Esophagus muscularis mucosa (tissue), 4 donors: ENCODE results near the gene INPP5A. TPM values are rescaled to one million over a fixed set of nuclear protein-coding genes. Genes with fewer than 3 reads are reported as not detected.
A peak's percentile ranks its signal among the peaks of the same experiment; 100 is the strongest.

Source experiments
- DNase-seq: peaks from one replicate; pipeline ENCODE4 v3.0.0-alpha.2; 2017; ENCODE audit errors: extremely low spot score
- H3K27ac ChIP-seq, 4 donors: fragments of 200-600 bp; sonication (generic); replicated peaks in 1 of 4; 1 replicate in 3 of 4; 2 replicates in 1 of 4; pipeline ENCODE4 v1.5.1; 2016 to 2019; ENCODE audit warnings: mild to moderate bottlenecking in 1 of 4
- H3K27me3 ChIP-seq, 4 donors: fragments of 200-600 bp; sonication (generic); one replicate each; pipeline versions ENCODE4 v1.5.1 to v1.6.0; 2016 to 2019
- H3K36me3 ChIP-seq, 4 donors: fragments of 200-600 bp; sonication (generic); one replicate each; pipeline ENCODE4 v1.5.1; 2016 to 2019
- H3K4me1 ChIP-seq, 4 donors: fragments of 200-600 bp; sonication (generic); one replicate each; pipeline ENCODE4 v1.5.1; 2016 to 2019
- H3K4me3 ChIP-seq, 4 donors: fragments of 200-600 bp; sonication (generic); 1 replicate in 2 of 4; 2 replicates in 2 of 4; pipeline ENCODE4 v1.5.1; 2016 to 2019; ENCODE audit warnings: mild to moderate bottlenecking in 4 of 4, moderate library complexity in 1 of 4
- H3K9me3 ChIP-seq, 4 donors: fragments of 200-600 bp; sonication (generic); 1 replicate in 3 of 4; 2 replicates in 1 of 4; pipeline ENCODE4 v1.5.1; 2016 to 2019
- CTCF ChIP-seq, 3 experiments: fragments of 200-600 bp in 2 of 3; fragments of 450-650 bp in 1 of 3; sonication (generic) in 2 of 3; IDR thresholded peaks; one replicate each; pipeline ENCODE4 v1.5.1; 2017 to 2019; ENCODE audit warnings: antibody characterized with exemption in 3 of 3, mild to moderate bottlenecking in 2 of 3, moderate library complexity in 1 of 3
- EP300 ChIP-seq: sonication (generic); formaldehyde crosslinking; IDR thresholded peaks from one replicate; pipeline ENCODE4 v1.6.1; 2017; ENCODE audit warnings: antibody characterized with exemption
- POLR2A ChIP-seq: fragments of 450-650 bp; IDR thresholded peaks from one replicate; pipeline ENCODE4 v1.6.1; 2017; ENCODE audit warnings: antibody characterized with exemption, moderate library complexity, mild to moderate bottlenecking, low read depth
- POLR2AphosphoS5 ChIP-seq, 2 donors: sonication (generic); formaldehyde crosslinking; IDR thresholded peaks; one replicate each; pipeline ENCODE4 v1.6.1; 2017; ENCODE audit warnings: antibody characterized with exemption in 2 of 2
- WGBS: methylation state at CpG from one replicate; pipeline ENCODE4 v1.1.5; 2018; 5-methylcytosine and 5-hydroxymethylcytosine counted together
- intact Hi-C: fragments of 100-400 bp; cut with DNase I; formaldehyde crosslinking; loops from one replicate; pipeline ENCODE4 v1.15.1; 2023
- total RNA-seq, 4 donors: library from RNA; depleted of rRNA; stranded (reverse); fragments of >200 nt; gene quantifications; one replicate each; pipeline versions ENCODE4 v1.1.0 to v1.2.1, GENCODE V29; 2016

Gene INPP5A
- total RNA-seq, 4 donors from 2014 or later = 234 to 301 (median 245) TPM

- Histone ChIP-seq H3K36me3 (peaks cover 0 to 4% (median 0%) of the 10 kb centered on the region in 4 donors), H3K9me3 (no peaks in the 10 kb centered on the region), H3K4me1 (peaks cover 3 to 35% (median 30%) of the 10 kb centered on the region in 4 donors), H3K4me3 (no peak overlapping the region), H3K27ac (peak overlapping the region in 2 of 4 donors; percentile 41 to 62), H3K27me3 (no peaks in the 10 kb centered on the region)
- TF ChIP-seq POLR2A = no peak
- TF ChIP-seq POLR2AphosphoS5 (IDR thresholded peaks at IDR 0.05) = no peak
- no peak for TF ChIP-seq CTCF (IDR thresholded peaks at IDR 0.05)
- no peak for TF ChIP-seq EP300
- 89% methylated on average over 12 of the region's 12 CpGs for WGBS
- intact Hi-C loops = no loop called here
- DNase-seq = no peak
Observed at GRCh38 chr10:132684164-132684891, 146.7 kb downstream of the INPP5A start.

- TF ChIP-seq EP300 = peak; percentile 54
- no peak for TF ChIP-seq POLR2A
- no peak for TF ChIP-seq CTCF (IDR thresholded peaks at IDR 0.05)
- TF ChIP-seq POLR2AphosphoS5 (IDR thresholded peaks at IDR 0.05) = peak; percentile 56 to 65
- H3K36me3 ChIP-seq = peaks cover 0 to 11% (median 6%) of the 10 kb centered on the region in 4 donors
- DNase-seq = no peak
- no peaks in the 10 kb centered on the region for H3K9me3 ChIP-seq
- WGBS = 52% methylated on average over 32 of the region's 32 CpGs
- no peaks in the 10 kb centered on the region for H3K27me3 ChIP-seq
- H3K27ac ChIP-seq = peak overlapping the region; percentile 44 to 62 (median 57)
- peak overlapping the region in 1 of 4 donors; percentile 23 for H3K4me3 ChIP-seq
- intact Hi-C loops = no loop called here
- H3K4me1 ChIP-seq = peaks cover 3 to 35% (median 30%) of the 10 kb centered on the region in 4 donors
Observed at GRCh38 chr10:132685101-132685891, 147.7 kb downstream of the INPP5A start.

- Histone ChIP-seq H3K9me3 (no peaks in the 10 kb centered on the region), H3K27me3 (no peaks in the 10 kb centered on the region), H3K4me1 (peaks cover 3 to 35% (median 30%) of the 10 kb centered on the region in 4 donors), H3K27ac (peak overlapping the region; percentile 44 to 62 (median 57)), H3K4me3 (no peak overlapping the region), H3K36me3 (peaks cover 0 to 19% (median 14%) of the 10 kb centered on the region in 4 donors)
- WGBS = 92% methylated on average over 16 of the region's 25 CpGs
- DNase-seq = no peak
- intact Hi-C loops = no loop called here
- TF ChIP-seq POLR2A = no peak
- no peak for TF ChIP-seq POLR2AphosphoS5 (IDR thresholded peaks at IDR 0.05)
- no peak for TF ChIP-seq EP300
- TF ChIP-seq CTCF (IDR thresholded peaks at IDR 0.05) = no peak
Observed at GRCh38 chr10:132685921-132686680, 148.5 kb downstream of the INPP5A start.

GRCh38 chr10:132687181-132687892 is 149.8 kb downstream of the INPP5A start:
- Histone ChIP-seq H3K27ac (no peak overlapping the region), H3K4me3 (no peak overlapping the region), H3K4me1 (peaks cover 3 to 35% (median 30%) of the 10 kb centered on the region in 4 donors), H3K36me3 (peaks cover 5 to 26% (median 24%) of the 10 kb centered on the region in 4 donors), H3K9me3 (no peaks in the 10 kb centered on the region), H3K27me3 (no peaks in the 10 kb centered on the region)
- intact Hi-C loops = no loop called here
- TF ChIP-seq POLR2A (no peak), CTCF (IDR thresholded peaks at IDR 0.05) (no peak), EP300 (no peak), POLR2AphosphoS5 (IDR thresholded peaks at IDR 0.05) (no peak)
- DNase-seq = no peak
- WGBS = 98% methylated on average over 9 of the region's 21 CpGs
